Islet of Langerhans (tissue), 1 donor: Measurements from ENCODE around the gene CCDC106.
A peak's percentile ranks its signal among the peaks of the same experiment; 100 is the strongest.

Experiments
- FAIRE-seq: peaks from one replicate; lab custom pipeline; 2011; peaks lifted over from hg19 to GRCh38; lab: Jason Lieb, UNC

Gene CCDC106

GRCh38 chr19:55652311-55653128 is 4.5 kb downstream of the CCDC106 start:
- no peak for FAIRE-seq

GRCh38 chr19:55653651-55654322 is 5.8 kb downstream of the CCDC106 start:
- FAIRE-seq, result peak; percentile 66

GRCh38 chr19:55654323-55654867 is 6.4 kb downstream of the CCDC106 start:
- peak; percentile 70 for FAIRE-seq

DNA sequence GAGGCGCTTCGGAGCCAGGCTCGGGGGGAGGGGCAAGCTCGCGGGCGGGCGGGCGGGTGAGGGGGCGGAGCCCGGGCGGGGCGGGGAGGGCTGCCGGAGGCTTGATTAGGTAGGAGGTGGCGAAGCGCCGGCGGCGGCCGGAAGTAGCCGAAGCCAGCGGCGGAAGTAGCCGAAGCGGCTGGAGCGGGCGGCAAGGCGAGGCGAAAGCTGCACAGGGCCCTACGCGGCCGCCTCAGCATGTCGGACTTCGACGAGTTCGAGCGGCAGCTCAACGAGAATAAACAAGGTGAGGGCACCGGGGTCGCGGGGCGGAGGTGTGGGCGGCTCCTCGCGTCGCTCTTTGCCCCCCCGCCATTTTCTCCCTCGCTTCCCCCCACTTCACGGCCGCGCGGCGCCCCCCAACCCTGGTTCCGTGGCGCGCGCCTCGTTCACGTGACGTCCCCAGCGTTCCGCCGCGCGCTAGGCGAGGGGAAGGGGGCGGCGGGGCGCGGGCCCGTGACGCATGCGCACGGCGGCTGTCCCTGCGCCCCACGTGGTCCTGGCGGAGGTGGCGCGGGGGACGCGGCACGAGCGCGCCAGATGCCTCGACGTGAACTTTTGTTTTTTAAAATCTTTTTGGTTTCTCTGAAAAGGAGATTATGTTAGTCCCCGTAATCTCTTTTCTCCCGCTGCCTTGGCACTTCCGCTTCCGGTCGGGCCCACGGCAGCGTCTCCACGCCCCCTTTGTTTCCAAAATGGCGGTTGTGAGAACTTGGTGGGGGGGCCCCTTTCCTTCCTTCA is 7.0 kb downstream of the CCDC106 start, which contains the start of gene U2AF2:
U2AF2 (plus strand) TSS at position 168 of the 780 bp plus-strand sequence; CDS start at position 238, 70 bp downstream.
- FAIRE-seq, result no peak

DNA sequence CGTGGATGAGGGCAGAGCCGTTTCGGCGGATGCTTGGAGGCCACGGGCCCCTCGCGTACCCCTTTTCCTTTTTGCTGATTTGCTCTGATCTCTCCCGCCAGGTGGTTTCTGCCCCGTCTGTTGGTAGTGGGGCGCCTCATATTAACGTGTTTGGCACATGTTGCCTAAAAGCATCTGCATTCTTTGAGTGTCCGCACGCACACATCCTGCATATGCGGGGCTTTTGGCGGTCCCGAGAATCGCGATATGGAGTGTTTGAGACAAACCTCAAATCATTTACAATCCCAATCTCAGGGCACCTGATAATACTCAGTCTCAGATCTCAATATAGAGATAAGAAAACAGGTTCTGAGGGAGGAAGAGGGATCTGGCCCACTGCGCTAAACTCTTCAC is 7.6 kb downstream of the CCDC106 start:
- FAIRE-seq, result no peak

GRCh38 chr19:55656552-55656951 is 8.5 kb downstream of the CCDC106 start:
- FAIRE-seq, result no peak

GRCh38 chr19:55656988-55657747 is 9.2 kb downstream of the CCDC106 start:
- FAIRE-seq, result no peak

DNA sequence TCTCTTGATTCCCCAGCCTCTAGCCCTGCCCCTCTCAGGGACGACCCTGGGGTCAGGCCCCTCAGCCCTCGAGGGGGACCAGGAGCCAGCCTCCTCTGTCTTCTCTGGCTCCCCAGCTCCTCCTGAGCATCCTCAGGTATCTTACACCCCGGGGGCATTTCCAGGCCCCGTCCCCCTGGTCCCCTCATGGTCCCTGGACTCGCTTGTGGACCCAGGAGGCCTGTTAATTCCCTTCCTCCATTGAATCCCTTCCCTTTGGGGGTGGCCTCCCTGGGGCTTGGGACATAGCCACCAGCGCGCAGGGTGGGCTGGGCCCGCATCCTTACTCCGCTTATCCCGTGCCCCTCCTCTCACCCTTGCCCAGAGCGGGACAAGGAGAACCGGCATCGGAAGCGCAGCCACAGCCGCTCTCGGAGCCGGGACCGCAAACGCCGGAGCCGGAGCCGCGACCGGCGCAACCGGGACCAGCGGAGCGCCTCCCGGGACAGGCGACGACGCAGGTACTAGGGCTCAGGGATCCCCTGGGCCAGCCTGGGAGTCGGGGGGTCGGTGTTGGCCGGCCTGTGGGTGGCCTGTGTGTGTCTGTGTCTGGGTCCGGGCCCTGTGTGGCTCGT is 10.9 kb downstream of the CCDC106 start:
- no peak for FAIRE-seq

DNA sequence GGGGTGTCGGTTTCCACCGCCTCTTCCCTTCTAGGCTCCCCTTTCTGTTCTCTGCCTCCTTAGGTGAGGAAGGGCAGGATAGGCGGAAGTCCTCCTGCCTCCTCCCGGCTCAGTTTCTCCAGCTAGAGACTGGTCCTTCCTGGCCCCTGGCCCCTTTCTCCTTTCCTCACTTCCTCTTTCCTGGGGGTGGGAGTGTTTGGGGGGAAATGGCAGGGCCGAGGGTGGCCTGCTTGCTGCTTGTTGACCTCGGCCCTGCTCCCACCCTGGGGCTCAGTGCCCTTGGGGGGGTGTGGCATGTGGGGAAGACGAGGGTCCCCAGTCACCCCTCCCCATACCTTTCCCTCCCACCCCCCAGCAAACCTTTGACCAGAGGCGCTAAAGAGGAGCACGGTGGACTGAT is 11.8 kb downstream of the CCDC106 start:
- no peak for FAIRE-seq

DNA sequence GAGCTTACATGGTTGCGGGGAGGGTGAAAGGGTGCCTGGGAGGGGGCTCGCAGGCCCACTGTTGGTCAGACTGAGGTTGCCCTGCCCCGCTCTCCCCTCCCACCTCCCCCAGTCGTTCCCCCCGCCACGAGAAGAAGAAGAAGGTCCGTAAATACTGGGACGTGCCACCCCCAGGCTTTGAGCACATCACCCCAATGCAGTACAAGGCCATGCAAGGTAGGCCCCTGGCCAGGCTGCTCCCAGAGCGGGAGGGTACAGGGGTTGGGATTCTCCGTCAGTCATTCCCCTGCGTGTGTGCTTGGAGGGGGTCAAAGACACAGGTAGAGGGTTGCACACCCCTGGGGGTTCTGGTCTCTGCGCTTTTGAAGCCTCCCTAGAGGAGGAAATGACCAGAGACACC is 12.4 kb downstream of the CCDC106 start:
- no peak for FAIRE-seq

- FAIRE-seq, result no peak
These were observed 13.0 kb downstream of the CCDC106 start for GRCh38 chr19:55660991-55661390.

- FAIRE-seq, result no peak
These were observed 13.8 kb downstream of the CCDC106 start for GRCh38 chr19:55661826-55662225.

GRCh38 chr19:55663846-55664536 is 16.0 kb downstream of the CCDC106 start:
- no peak for FAIRE-seq

GRCh38 chr19:55666343-55667005 is 18.5 kb downstream of the CCDC106 start:
- no peak for FAIRE-seq

DNA sequence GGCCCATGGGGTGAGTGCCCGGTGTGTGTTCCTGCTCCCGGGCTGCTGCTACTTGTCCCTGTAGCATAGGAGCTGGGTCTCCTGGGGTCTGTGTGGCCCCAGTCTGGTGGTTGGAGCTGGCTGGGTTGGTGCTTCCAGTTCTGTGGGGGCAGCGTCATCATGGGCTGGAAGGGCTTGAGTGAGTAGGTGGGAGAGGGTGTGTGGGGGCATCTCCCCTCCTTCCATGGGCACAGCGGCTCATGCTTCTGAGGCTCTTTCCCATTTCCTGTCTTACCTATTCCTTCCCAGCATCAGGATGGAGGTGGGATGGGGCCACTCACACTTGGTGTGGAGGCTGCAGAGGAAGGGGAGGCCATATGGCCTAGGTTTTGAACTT is 19.0 kb downstream of the CCDC106 start:
- no peak for FAIRE-seq

DNA sequence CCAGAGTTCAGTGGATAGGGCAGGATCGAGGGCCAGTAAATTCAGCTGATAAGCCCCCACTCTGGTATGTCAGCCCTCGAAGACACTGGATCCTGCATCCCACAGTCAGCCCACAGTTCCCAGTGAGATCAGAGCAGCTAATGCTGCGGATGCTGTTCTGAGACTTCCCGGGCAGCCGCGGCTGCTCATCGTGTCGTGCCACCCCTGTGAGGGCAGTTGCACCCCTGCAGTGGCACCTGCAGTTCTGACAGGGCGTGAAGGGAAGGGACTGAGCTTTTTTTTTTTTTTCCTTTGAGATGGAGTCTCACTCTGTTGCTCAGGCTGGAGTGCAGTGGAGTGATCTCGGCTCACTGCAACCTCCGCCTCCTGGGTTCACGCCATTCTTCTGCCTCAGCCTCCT is 19.5 kb downstream of the CCDC106 start:
- no peak for FAIRE-seq

- FAIRE-seq, result no peak
These were observed 19.9 kb downstream of the CCDC106 start for GRCh38 chr19:55667958-55668357.

DNA sequence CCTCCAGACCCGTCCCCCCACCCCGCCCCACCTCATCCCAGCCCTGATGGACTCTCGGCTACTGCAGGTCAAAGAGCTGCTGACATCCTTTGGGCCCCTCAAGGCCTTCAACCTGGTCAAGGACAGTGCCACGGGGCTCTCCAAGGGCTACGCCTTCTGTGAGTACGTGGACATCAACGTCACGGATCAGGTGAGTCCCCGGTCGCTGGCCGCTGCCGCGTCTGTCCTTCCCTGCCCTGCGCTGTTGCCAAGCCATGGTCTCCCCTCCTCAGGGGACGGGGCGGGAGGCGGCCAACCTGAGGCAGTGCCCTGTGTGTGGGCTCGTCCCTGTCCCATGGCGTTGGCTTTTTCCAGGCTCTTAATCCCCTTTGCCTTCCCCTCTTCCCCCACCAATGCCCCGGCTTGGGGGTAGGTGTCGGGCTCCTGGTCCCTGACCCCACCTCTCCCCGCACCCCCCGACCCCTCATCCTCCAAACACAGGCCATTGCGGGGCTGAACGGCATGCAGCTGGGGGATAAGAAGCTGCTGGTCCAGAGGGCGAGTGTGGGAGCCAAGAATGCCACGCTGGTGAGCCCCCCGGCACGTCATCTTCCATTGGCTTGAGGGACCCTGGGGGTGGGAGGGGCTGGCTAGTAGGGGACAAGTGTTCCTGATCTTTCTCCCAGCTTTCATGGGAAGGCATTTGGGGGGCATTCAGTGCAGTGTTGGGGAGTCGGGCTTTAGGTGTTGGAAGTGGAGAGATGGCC is 20.8 kb downstream of the CCDC106 start:
- FAIRE-seq, result no peak
